Transverse colon (tissue), 4 donors: ENCODE results near the gene MBOAT7. TPM values are rescaled to one million over a fixed set of nuclear protein-coding genes. Genes with fewer than 3 reads are reported as not detected.

Experiments used
- DNase-seq: peaks from one replicate; pipeline ENCODE4 v3.0.0-alpha.2; 2019
- H3K27ac ChIP-seq, 4 donors: fragments of 200-600 bp; sonication (generic); 2 replicates each; pipeline ENCODE4 v1.5.1; 2016 to 2018; ENCODE audit warnings: inconsistent platforms in 4 of 4
- H3K27me3 ChIP-seq: fragments of 200-600 bp; sonication (generic); 2 replicates; pipeline ENCODE4 v1.5.1; 2017; ENCODE audit warnings: inconsistent platforms
- H3K36me3 ChIP-seq, 4 donors: fragments of 200-600 bp; sonication (generic); 2 replicates each; pipeline ENCODE4 v1.5.1; 2017 to 2019; ENCODE audit warnings: inconsistent platforms in 4 of 4
- H3K4me1 ChIP-seq, 4 donors: fragments of 200-600 bp; sonication (generic); 2 replicates each; pipeline ENCODE4 v1.5.1; 2017 to 2020; ENCODE audit warnings: inconsistent platforms in 4 of 4
- H3K4me3 ChIP-seq, 4 donors: fragments of 200-600 bp; sonication (generic); 1 replicate in 1 of 4; 2 replicates in 3 of 4; pipeline versions ENCODE4 v1.5.1 to v1.6.1; 2017 to 2019; ENCODE audit warnings: inconsistent platforms in 4 of 4
- H3K9me3 ChIP-seq, 2 donors: fragments of 200-600 bp; sonication (generic); 2 replicates each; pipeline ENCODE4 v1.5.1; 2017 to 2019; ENCODE audit warnings: inconsistent platforms in 2 of 2
- EP300 ChIP-seq: sonication (generic); formaldehyde crosslinking; IDR thresholded peaks from one replicate; pipeline ENCODE4 v1.6.1; 2017; ENCODE audit warnings: antibody characterized with exemption, low read depth
- POLR2A ChIP-seq: fragments of 450-650 bp; IDR thresholded peaks from one replicate; pipeline ENCODE4 v1.6.1; 2016; ENCODE audit warnings: antibody characterized with exemption, mild to moderate bottlenecking, moderate library complexity
- POLR2AphosphoS5 ChIP-seq, 3 donors: sonication (generic); formaldehyde crosslinking; IDR thresholded peaks; one replicate each; pipeline ENCODE4 v1.6.1; 2016; ENCODE audit warnings: antibody characterized with exemption in 3 of 3
- WGBS, 2 donors: methylation state at CpG; one replicate each; pipeline ENCODE4 v1.1.5; 2018; ENCODE audit warnings: low coverage in 1 of 2; 5-methylcytosine and 5-hydroxymethylcytosine counted together
- in situ Hi-C, 4 donors: fragments of 200-750 bp; cut with MboI; loops; one replicate each; pipeline versions ENCODE4 v1.15.0 to v1.15.1; 2017; ENCODE audit warnings: low sequenced_read_pairs in 3 of 4, low pct_ligation_motif_present in 1 of 4, low pct_unique_long_range_greater_than_20kb in 1 of 4
- intact Hi-C: fragments of 100-400 bp; cut with DNase I; formaldehyde crosslinking; loops from one replicate; pipeline ENCODE4 v1.15.1; 2023; ENCODE audit warnings: low total_unique reads
- total RNA-seq, 4 donors: library from RNA; depleted of rRNA; stranded (reverse); fragments of >200 nt; gene quantifications; one replicate each; pipeline ENCODE4 v1.1.0, GENCODE V29; 2016
- TF ChIP-seq, protein P1 (sequence below), 5 experiments: fragments of 200-600 bp in 3 of 5; fragments of 450-650 bp in 2 of 5; sonication (generic) in 3 of 5; IDR thresholded peaks; 1 replicate in 2 of 5; 2 replicates in 3 of 5; pipeline ENCODE4 v1.5.1; 2016 to 2017; ENCODE audit warnings: antibody characterized with exemption in 5 of 5, inconsistent platforms in 3 of 5, mild to moderate bottlenecking in 2 of 5, moderate library complexity in 1 of 5

Gene MBOAT7
- total RNA-seq, 4 donors from 2014 or later = 180 to 249 (median 218) TPM

DNA sequence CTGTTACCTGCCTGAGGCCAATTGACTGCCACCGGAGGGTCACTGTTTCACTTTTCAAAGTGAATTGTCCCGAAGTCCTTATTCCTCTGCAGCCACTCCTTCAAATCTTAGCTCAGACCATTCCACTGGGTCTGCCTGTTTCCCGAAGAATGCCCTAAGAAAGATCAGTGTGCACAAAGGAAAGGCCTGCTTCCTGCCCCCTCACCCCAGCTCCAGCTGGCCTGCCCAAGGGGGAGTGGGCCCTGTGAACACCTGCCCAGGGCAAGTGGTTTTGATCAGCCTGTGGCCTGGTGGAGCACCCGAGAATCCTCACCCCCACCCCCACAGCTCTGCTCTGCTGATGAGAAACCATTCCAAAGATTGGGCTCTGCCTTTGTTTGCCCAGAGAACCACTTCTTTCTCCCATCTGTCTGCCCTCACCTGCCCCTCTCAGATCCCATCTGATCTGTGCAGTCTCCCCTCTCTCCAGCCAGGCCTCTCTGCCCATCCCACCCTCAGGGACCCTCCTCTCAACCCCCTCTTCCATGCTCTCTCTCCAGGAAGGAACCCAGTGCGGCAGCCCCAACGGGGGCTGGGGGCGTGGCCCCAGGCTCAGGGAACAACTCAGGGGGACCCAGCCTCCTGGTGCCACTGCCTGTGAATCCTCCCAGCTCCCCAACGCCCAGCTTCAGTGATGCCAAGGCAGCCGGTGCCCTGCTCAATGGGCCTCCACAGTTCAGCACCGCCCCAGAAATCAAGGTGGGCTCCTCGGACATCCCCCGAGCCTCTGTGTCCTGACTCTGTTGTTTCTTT lies 40.2 kb downstream of the MBOAT7 start:
- WGBS, 2 donors = 87 to 100% methylated on average over 1 to 12 of the region's 12 CpGs
- Histone ChIP-seq H3K4me1 (peaks cover 0 to 3% (median 0%) of the 10 kb centered on the region in 4 donors), H3K27me3 (no peaks in the 10 kb centered on the region), H3K4me3 (no peak overlapping the region), H3K36me3 (peaks cover 4 to 73% (median 37%) of the 10 kb centered on the region in 4 donors), H3K9me3 (no peaks in the 10 kb centered on the region), H3K27ac (no peak overlapping the region)
- TF ChIP-seq EP300 = no peak
- TF ChIP-seq, protein P1, sequence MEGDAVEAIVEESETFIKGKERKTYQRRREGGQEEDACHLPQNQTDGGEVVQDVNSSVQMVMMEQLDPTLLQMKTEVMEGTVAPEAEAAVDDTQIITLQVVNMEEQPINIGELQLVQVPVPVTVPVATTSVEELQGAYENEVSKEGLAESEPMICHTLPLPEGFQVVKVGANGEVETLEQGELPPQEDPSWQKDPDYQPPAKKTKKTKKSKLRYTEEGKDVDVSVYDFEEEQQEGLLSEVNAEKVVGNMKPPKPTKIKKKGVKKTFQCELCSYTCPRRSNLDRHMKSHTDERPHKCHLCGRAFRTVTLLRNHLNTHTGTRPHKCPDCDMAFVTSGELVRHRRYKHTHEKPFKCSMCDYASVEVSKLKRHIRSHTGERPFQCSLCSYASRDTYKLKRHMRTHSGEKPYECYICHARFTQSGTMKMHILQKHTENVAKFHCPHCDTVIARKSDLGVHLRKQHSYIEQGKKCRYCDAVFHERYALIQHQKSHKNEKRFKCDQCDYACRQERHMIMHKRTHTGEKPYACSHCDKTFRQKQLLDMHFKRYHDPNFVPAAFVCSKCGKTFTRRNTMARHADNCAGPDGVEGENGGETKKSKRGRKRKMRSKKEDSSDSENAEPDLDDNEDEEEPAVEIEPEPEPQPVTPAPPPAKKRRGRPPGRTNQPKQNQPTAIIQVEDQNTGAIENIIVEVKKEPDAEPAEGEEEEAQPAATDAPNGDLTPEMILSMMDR (IDR thresholded peaks at IDR 0.05) = no peak
- TF ChIP-seq POLR2AphosphoS5 (IDR thresholded peaks at IDR 0.05) = no peak
- TF ChIP-seq POLR2A = no peak
- in situ Hi-C loops = no loop called here
- DNase-seq = no peak
- intact Hi-C loops = no loop called here

DNA sequence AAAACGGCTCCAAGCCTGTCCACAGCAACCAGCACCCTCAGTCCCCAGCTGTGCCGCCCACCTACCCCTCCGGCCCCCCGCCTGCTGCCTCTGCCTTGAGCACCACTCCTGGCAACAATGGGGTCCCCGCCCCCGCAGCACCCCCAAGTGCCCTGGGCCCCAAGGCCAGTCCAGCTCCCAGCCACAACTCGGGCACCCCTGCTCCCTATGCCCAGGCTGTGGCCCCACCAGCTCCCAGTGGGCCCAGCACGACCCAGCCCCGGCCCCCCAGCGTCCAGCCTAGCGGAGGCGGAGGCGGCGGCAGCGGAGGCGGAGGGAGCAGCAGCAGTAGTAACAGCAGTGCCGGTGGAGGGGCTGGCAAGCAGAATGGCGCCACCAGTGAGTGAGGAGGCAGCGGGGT lies 41.2 kb downstream of the MBOAT7 start:
- Histone ChIP-seq H3K4me3 (no peak overlapping the region), H3K27ac (no peak overlapping the region), H3K9me3 (no peaks in the 10 kb centered on the region), H3K27me3 (no peaks in the 10 kb centered on the region), H3K36me3 (peaks cover 4 to 73% (median 38%) of the 10 kb centered on the region in 4 donors), H3K4me1 (no peaks in the 10 kb centered on the region)
- TF ChIP-seq POLR2AphosphoS5 (IDR thresholded peaks at IDR 0.05) (no peak), EP300 (no peak), POLR2A (no peak)
- TF ChIP-seq, protein P1 (IDR thresholded peaks at IDR 0.05) = no peak
- in situ Hi-C loops = no loop called here
- 83% methylated on average over 18 of the region's 19 CpGs; no CpG with 5 or more reads in 1 of the 2 donors for WGBS, 2 donors
- intact Hi-C loops = no loop called here
- no peak for DNase-seq

DNA sequence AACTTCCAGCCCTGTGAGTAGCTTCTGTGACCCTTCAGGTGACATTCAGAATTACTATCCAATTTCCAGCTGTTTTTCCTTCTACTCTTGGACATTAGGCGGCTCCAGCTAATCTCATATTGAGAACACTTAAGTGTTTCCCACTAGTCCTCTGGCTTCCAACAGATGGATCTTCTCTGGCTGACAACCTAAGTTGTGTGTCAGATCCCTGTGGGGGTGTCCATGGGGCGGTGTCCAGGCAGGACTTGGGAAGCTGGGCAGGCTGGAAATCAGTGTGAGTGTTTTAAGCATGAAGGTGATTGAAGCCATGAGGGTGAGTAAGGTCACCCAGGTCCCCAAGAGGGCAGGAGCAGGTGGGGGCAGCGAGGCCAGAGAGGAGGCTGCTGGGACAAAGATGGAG lies 41.7 kb downstream of the MBOAT7 start:
- no peaks in the 10 kb centered on the region for H3K27me3 ChIP-seq
- peaks cover 4 to 72% (median 38%) of the 10 kb centered on the region in 4 donors for H3K36me3 ChIP-seq
- no peak overlapping the region for H3K4me3 ChIP-seq
- WGBS, 2 donors = 64% methylated on average over 3 of the region's 3 CpGs; no CpG with 5 or more reads in 1 of the 2 donors
- in situ Hi-C loops = no loop called here
- no peak overlapping the region for H3K27ac ChIP-seq
- H3K9me3 ChIP-seq = no peaks in the 10 kb centered on the region
- DNase-seq = no peak
- no peak for TF ChIP-seq EP300
- TF ChIP-seq, protein P1 (IDR thresholded peaks at IDR 0.05) = no peak
- TF ChIP-seq POLR2A = no peak
- peak in 2 of 3 donors; percentile 54 to 65 for TF ChIP-seq POLR2AphosphoS5 (IDR thresholded peaks at IDR 0.05)
- no peaks in the 10 kb centered on the region for H3K4me1 ChIP-seq
- intact Hi-C loops = no loop called here

DNA sequence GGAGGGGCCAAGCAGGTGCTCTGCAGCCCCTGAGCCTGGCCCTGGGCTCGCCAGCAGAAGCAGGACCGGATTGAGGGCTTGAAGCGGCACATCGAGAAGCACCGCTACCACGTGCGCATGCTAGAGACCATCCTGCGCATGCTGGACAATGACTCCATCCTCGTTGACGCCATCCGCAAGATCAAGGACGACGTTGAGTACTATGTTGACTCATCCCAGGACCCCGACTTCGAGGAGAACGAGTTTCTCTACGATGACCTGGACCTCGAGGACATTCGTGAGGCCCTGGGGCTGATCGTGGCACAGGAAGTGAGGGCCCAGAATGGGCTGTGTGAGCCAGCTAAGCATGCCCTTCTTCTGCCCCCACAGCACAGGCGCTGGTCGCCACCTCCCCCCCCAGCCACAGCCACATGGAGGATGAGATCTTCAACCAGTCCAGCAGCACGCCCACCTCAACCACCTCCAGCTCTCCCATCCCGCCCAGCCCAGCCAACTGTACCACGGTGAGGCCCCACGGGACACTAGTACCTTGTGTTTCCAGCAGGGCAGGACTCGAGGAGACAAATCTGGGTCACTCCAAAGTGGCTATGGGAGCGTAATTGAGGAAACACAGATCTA lies 43.7 kb downstream of the MBOAT7 start:
- H3K9me3 ChIP-seq = no peaks in the 10 kb centered on the region
- intact Hi-C loops (no loop called here), in situ Hi-C loops (no loop called here)
- no peak for TF ChIP-seq POLR2AphosphoS5 (IDR thresholded peaks at IDR 0.05)
- no peak for TF ChIP-seq EP300
- no peak for TF ChIP-seq POLR2A
- TF ChIP-seq, protein P1 (IDR thresholded peaks at IDR 0.05) = no peak
- no peak overlapping the region for H3K4me3 ChIP-seq
- 84 to 92% methylated on average over 5 to 28 of the region's 28 CpGs for WGBS, 2 donors
- H3K36me3 ChIP-seq = peaks cover 4 to 63% (median 34%) of the 10 kb centered on the region in 4 donors
- peaks cover 0 to 5% (median 0%) of the 10 kb centered on the region in 4 donors for H3K4me1 ChIP-seq
- H3K27me3 ChIP-seq = no peaks in the 10 kb centered on the region
- H3K27ac ChIP-seq = no peak overlapping the region
- DNase-seq = no peak
